Duodenal mucosa (tissue), 2 donors: Measurements from ENCODE around the gene MRPL57.
"Not testable (repeated sequence)": the region's sequence is repeated elsewhere in the genome, so short reads cannot be mapped to it uniquely, and the experiment has no call there.

Experiments
- H3K27ac ChIP-seq: one replicate; pipeline ENCODE4 v1.7.0; 2013; ENCODE audit warnings: low read depth, low read length
- H3K27me3 ChIP-seq, 2 donors: one replicate each; pipeline ENCODE4 v1.7.0; 2013; ENCODE audit warnings: low read length in 2 of 2, control low read depth in 1 of 2; ENCODE audit not compliant: insufficient read depth in 2 of 2, control insufficient read depth in 1 of 2
- H3K36me3 ChIP-seq, 2 donors: one replicate each; pipeline ENCODE4 v1.7.0; 2013; ENCODE audit warnings: low read length in 2 of 2, control low read depth in 1 of 2; ENCODE audit not compliant: insufficient read depth in 2 of 2, control insufficient read depth in 1 of 2
- H3K4me1 ChIP-seq, 2 donors: one replicate each; pipeline ENCODE4 v1.7.0; 2013; ENCODE audit warnings: low read length in 2 of 2, control low read depth in 1 of 2; ENCODE audit not compliant: insufficient read depth in 2 of 2, control insufficient read depth in 1 of 2
- H3K4me3 ChIP-seq, 2 donors: one replicate each; pipeline ENCODE4 v1.7.0; 2013; ENCODE audit warnings: low read length in 2 of 2, low read depth in 1 of 2
- H3K9ac ChIP-seq, 2 donors: one replicate each; pipeline ENCODE4 v1.7.0; 2013; ENCODE audit warnings: low read length in 2 of 2, low read depth in 1 of 2
- H3K9me3 ChIP-seq, 2 donors: one replicate each; pipeline ENCODE4 v1.7.0; 2013; ENCODE audit warnings: low read length in 2 of 2, control low read depth in 1 of 2; ENCODE audit not compliant: control insufficient read depth in 1 of 2

Gene MRPL57

DNA sequence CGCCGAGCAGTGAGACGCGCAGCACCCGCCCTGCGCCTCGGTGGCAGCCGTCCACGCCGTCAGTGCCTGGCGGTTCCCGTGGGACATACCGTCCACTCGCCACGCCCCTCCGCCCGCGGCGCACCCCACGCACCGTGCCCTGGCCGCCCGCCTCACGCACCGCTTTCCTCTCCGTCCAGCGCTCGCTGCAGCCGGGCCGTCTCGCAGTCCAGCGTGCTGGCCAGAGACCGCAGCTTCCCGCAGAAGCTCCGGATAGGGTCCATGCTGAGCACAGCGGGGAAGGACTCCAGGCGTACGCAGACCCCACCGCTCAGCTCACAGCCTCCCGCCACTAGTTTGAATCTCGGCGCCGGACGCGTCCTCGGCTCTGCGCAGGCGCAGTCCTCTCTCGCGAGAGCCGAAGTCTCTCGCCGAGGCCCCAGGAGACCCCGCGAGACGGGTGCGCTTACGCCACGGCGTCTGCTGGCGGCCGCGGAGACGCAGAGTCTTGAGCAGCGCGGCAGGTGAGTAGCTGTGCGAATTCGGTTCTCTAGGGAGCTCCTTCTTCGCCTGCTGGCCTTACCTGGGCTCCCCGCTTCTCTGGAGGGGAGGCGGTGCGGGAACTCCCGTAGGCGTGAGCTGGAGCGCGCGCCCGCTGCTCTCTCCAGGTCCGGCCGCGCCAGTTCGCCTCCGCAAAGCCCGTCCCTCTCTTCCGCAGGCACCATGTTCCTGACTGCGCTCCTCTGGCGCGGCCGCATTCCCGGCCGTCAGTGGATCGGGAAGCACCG, at the start of gene MRPL57, which contains the start of gene SKA3:
TSS of gene MRPL57 (plus strand) at position 444 of the 767 bp plus-strand sequence. CDS start at position 703, 259 bp downstream.
TSS of gene SKA3 (minus strand) at position 338 of the 767 bp plus-strand sequence. CDS start at position 263, 75 bp downstream.
- no peaks in the 10 kb centered on the region for H3K27me3 ChIP-seq
- H3K36me3 ChIP-seq, result no peaks in the 10 kb centered on the region
- H3K9ac ChIP-seq, result peak within 1 kb of the TSS; percentile 96
- peak within 1 kb of the TSS; percentile 97 for H3K27ac ChIP-seq
- peaks cover 4 to 14% of the 10 kb centered on the region in 2 donors for H3K4me1 ChIP-seq
- H3K9me3 ChIP-seq, result no peaks in the 10 kb centered on the region
- H3K4me3 ChIP-seq, result peak within 1 kb of the TSS; percentile 91 to 94

DNA sequence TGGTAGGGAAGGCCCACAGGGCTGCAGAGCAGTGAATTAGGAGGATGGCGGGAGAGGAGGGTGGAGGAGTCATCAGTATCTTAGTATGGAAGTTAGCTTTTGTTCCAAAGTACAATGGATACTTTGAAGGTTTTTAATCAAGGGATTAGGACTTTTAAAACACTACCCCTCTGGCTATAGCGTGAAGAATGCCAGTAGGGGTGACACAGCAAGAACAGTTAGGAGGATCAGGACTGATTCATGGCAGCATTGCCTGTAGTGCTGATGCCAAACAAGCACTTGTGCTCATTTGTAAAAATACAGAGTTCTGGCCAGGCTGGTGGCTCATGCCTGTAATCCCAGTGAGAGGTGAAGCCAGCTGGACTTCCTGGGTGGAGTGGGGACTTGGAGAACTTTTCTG, 46.3 kb upstream of the MRPL57 start:
- Histone ChIP-seq H3K27ac (no peak overlapping the region), H3K36me3 (no peaks in the 10 kb centered on the region), H3K9ac (no peak overlapping the region), H3K9me3 (no peaks in the 10 kb centered on the region), H3K4me3 (no peak overlapping the region), H3K27me3 (no peaks in the 10 kb centered on the region), H3K4me1 (no peaks in the 10 kb centered on the region)

DNA sequence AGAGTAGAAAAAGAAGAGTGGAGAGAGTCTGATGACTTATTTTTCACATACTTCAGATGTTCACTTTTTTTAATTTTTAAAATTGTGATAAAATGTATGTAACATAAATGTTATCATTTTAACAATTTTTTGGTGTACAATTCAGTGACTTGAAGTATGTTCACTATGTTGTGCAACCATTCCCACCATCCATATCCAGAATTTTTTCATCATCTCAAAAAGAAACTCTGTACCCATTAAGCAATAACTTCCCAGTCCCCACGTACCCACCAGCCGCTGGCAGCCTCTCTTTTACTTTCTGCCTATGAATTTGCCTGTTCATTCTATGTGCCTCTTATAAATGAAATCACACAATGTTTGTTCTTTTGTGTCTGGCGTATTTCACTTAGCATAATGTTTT, 43.4 kb upstream of the MRPL57 start:
- Histone ChIP-seq H3K9ac (no peak overlapping the region), H3K27ac (no peak overlapping the region), H3K27me3 (no peaks in the 10 kb centered on the region), H3K4me1 (no peaks in the 10 kb centered on the region), H3K36me3 (no peaks in the 10 kb centered on the region), H3K9me3 (no peaks in the 10 kb centered on the region), H3K4me3 (no peak overlapping the region)

DNA sequence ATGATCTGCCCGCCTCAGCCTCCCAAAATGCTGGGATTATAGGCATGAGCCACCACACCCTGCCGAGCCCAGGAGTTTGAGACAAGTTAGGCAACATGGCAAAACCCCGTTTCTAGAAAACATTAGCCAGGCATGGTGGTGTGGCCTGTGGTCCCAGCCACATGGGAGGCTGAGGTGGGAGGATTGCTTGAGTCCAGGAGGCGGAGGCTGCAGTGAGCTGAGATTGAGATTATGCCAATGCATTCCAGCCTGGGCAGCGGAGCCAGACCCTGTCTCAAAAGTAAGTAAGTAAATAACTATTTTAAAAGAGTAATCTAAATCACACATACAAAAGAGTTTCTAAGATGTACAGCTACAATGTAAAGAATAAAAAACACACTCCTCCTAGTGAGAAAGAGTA, 42.0 kb upstream of the MRPL57 start:
- no peaks in the 10 kb centered on the region for H3K36me3 ChIP-seq
- H3K27ac ChIP-seq, result no peak overlapping the region
- H3K4me3 ChIP-seq, result no peak overlapping the region
- no peak overlapping the region for H3K9ac ChIP-seq
- H3K9me3 ChIP-seq, result no peaks in the 10 kb centered on the region
- H3K27me3 ChIP-seq, result no peaks in the 10 kb centered on the region
- H3K4me1 ChIP-seq, result peaks cover 0 to under 1% of the 10 kb centered on the region in 2 donors

DNA sequence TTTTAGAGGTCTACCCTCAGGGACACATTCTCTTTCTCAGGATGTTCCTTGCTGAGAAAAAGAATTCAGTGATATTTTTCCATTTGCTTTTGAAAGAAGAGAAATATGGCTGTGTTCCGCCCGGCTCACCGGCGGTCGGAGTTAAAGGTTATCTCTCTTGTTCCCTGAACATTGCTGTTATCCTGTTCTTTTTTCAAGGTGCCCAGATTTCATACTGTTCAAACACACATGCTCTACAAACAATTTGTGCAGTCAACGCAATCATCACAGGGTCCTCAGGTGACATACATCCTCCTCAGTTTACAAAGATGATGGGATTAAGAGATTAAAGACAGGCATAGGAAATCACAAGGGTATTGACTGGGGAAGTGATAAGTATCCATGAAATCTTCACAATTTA, 40.6 kb upstream of the MRPL57 start:
- not testable (repeated sequence) for H3K9ac ChIP-seq, H3K4me1 ChIP-seq, H3K4me3 ChIP-seq, H3K9me3 ChIP-seq, H3K36me3 ChIP-seq, H3K27me3 ChIP-seq, H3K27ac ChIP-seq

DNA sequence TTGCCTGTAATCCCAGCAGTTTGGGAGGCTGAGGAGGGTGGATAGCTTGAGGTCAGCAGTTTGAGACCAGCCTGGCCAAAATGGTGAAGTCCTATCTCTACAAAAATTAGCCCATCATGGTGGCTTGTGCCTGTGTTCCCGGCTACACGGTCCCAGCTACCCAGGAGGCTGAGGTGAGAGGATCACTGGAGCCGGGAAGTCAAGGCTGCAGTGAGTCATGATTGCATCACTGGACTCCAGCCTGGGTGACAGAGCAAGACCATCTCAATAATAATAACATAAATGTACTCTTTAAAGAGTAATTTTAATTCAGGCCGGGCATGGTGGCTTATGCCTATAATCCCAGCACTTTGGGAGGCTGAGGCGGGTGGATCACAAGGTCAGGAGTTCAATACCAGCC, 38.8 kb upstream of the MRPL57 start:
- Histone ChIP-seq H3K27ac (no peak overlapping the region), H3K4me3 (no peak overlapping the region), H3K27me3 (no peaks in the 10 kb centered on the region), H3K9ac (no peak overlapping the region), H3K9me3 (no peaks in the 10 kb centered on the region), H3K4me1 (peaks cover 6 to 15% of the 10 kb centered on the region in 2 donors), H3K36me3 (peaks cover 0 to 4% of the 10 kb centered on the region in 2 donors)

DNA sequence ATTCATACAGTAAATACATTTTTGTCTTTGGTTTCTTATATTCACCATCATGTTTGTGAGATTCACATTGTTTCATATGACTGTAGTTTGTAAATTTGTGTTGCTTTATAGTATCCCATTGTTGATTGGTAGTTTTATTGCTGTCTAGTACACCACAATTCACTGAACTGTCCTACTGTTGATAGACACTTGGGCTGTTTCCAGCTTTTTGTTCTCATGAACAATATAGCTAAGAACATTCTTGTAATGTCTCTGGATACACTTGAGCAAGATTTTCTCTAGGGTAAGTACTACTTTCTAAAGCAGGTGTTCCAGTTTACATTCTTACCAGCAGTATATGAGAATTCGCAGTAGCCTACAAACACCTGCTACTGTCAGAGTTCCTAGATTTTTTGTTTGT, 37.9 kb upstream of the MRPL57 start:
- H3K9ac ChIP-seq, result no peak overlapping the region
- no peaks in the 10 kb centered on the region for H3K9me3 ChIP-seq
- no peak overlapping the region for H3K27ac ChIP-seq
- H3K36me3 ChIP-seq, result peaks cover 0 to 13% of the 10 kb centered on the region in 2 donors
- no peak overlapping the region for H3K4me3 ChIP-seq
- peaks cover 10 to 24% of the 10 kb centered on the region in 2 donors for H3K4me1 ChIP-seq
- no peaks in the 10 kb centered on the region for H3K27me3 ChIP-seq

DNA sequence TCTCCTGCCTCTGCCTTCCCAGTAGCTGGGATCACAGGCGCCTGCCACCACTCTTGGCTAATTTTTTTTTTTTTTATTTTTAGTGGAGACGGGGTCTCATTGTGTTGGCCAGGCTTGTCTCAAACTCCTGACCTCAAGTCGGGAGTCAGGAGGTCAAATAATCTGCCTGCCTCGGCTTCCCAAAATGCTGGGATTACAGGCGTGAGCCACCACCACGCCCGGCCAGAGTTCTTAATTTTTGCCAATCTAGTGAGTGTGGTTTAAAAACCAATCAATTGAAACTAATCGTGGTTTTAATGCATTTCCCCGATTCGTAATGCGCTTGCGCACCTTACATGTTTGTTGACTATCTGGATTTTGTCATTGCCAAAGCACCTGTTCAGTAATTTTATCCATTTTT, 37.1 kb upstream of the MRPL57 start:
- H3K36me3 ChIP-seq, result peaks cover 0 to 15% of the 10 kb centered on the region in 2 donors
- H3K9ac ChIP-seq, result peak overlapping the region in 1 of 2 donors; percentile 95
- H3K9me3 ChIP-seq, result no peaks in the 10 kb centered on the region
- H3K27ac ChIP-seq, result no peak overlapping the region
- H3K4me1 ChIP-seq, result peaks cover 10 to 27% of the 10 kb centered on the region in 2 donors
- peak overlapping the region; percentile 73 to 100 for H3K4me3 ChIP-seq
- H3K27me3 ChIP-seq, result no peaks in the 10 kb centered on the region

DNA sequence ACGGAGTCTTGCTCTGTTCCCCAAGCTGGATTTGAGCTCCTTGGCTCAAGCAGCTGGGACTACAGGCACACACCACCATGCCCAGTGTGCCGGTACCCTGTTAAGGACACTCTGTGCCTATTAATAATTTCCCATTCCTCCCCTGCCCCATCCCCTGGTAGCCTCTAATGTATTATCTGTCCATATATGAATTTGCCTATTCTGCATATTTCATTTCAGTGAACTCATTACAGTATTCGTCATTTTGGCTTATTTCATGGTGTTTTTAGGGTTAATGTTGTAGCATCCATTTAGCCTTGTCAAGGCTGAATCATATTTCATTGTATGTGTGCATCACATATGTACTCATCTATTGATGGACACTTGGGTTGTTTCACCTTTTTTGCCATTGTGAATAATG, 33.7 kb upstream of the MRPL57 start:
- H3K9me3 ChIP-seq, result no peaks in the 10 kb centered on the region
- peaks cover 10 to 27% of the 10 kb centered on the region in 2 donors for H3K4me1 ChIP-seq
- H3K9ac ChIP-seq, result no peak overlapping the region
- peaks cover 9 to 31% of the 10 kb centered on the region in 2 donors for H3K36me3 ChIP-seq
- H3K27ac ChIP-seq, result no peak overlapping the region
- peak overlapping the region in 1 of 2 donors; percentile 0 for H3K4me3 ChIP-seq
- no peaks in the 10 kb centered on the region for H3K27me3 ChIP-seq

DNA sequence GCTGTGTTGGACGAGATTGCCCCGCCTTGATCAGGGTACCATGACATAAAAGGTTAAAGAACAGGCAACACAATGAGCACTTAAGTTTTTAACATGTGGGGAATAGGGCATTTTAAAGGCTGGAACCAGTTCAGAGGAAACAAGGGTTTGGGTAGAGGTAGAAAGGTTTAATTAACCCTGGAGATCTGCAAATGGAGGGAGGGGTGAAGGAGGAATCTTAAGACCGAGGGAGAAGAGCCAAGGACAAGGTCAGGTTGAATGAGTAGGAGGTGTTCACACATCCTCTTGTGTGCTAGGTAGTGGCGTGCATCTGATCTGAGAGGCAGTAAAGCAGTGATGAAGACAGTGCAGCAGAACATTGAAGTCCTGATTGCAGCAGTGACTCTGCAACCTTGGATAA, 28.6 kb upstream of the MRPL57 start:
- H3K36me3 ChIP-seq, result peaks cover 13 to 30% of the 10 kb centered on the region in 2 donors
- H3K27me3 ChIP-seq, result no peaks in the 10 kb centered on the region
- no peak overlapping the region for H3K27ac ChIP-seq
- H3K4me3 ChIP-seq, result no peak overlapping the region
- H3K9me3 ChIP-seq, result no peaks in the 10 kb centered on the region
- H3K4me1 ChIP-seq, result peaks cover 2 to 10% of the 10 kb centered on the region in 2 donors
- no peak overlapping the region for H3K9ac ChIP-seq
